Mucosa of descending colon (tissue), 3 donors: ENCODE results near the gene SOX5. TPM values are rescaled to one million over a fixed set of nuclear protein-coding genes. Genes with fewer than 3 reads are reported as not detected.
"Not testable (repeated sequence)": the region's sequence is repeated elsewhere in the genome, so short reads cannot be mapped to it uniquely, and the experiment has no call there.

Source experiments
- ATAC-seq: fragments of 200-7000 bp; cut with Tn5 transposase; one replicate; pipeline ENCODE4 v1.9.1; 2020; ENCODE audit warnings: mild to moderate bottlenecking, moderate library complexity
- DNase-seq, 3 donors: peaks; one replicate each; pipeline ENCODE4 v3.0.0-alpha.2; 2020
- H3K36me3 ChIP-seq: fragments of 200-600 bp; one replicate; pipeline ENCODE4 v1.8.0; 2021; ENCODE audit warnings: low read depth, mild to moderate bottlenecking
- H3K4me1 ChIP-seq: fragments of 200-600 bp; one replicate; pipeline ENCODE4 v1.8.0; 2021; ENCODE audit warnings: low read depth, mild to moderate bottlenecking
- H3K4me3 ChIP-seq: fragments of 200-600 bp; one replicate; pipeline ENCODE4 v1.8.0; 2021; ENCODE audit warnings: mild to moderate bottlenecking
- H3K9me3 ChIP-seq: fragments of 200-600 bp; one replicate; pipeline ENCODE4 v1.8.0; 2021; ENCODE audit warnings: mild to moderate bottlenecking
- CTCF ChIP-seq: fragments of 200-600 bp; IDR thresholded peaks from one replicate; pipeline ENCODE4 v1.8.0; 2022; ENCODE audit warnings: antibody characterized with exemption, mild to moderate bottlenecking
- intact Hi-C, 2 donors: fragments of 100-400 bp; cut with DNase I in 1 of 2; cut with micrococcal nuclease in 1 of 2; formaldehyde crosslinking; loops; one replicate each; pipeline versions ENCODE4 v1.11.0 to v1.11.1; 2022; cut with DNase I, micrococcal nuclease
- total RNA-seq, 3 donors: library from RNA; stranded (reverse); fragmentation: NEBNext Ultra II Directional in 2 of 3; extraction: Animal tissue kit (Norgen Biotek cat#: 25700) in 2 of 3; gene quantifications; one replicate each; pipeline versions ENCODE4 v1.2.1 to v1.2.4, GENCODE V29; 2021 to 2023
- donor health status: DM: no; HTN: no; CAD: no; lungs with moderate emphysema.
- donor health status: DM: no; HTN: no; CAD: no.
- donor health status: DM: no; HTN: yes; CAD: no.

Gene SOX5
- total RNA-seq, 3 donors from 2014 or later = 2.8 to 13.0 (median 3.3) TPM

- no peaks in the 10 kb centered on the region for H3K9me3 ChIP-seq
- ATAC-seq (no peak), DNase-seq (no peak)
- no peaks in the 10 kb centered on the region for H3K36me3 ChIP-seq
- TF ChIP-seq CTCF = no peak
- no peak overlapping the region for H3K4me3 ChIP-seq
- H3K4me1 ChIP-seq = no peaks in the 10 kb centered on the region
- intact Hi-C loops = no loop called here
These were observed 220.1 kb downstream of the SOX5 start for GRCh38 chr12:23729359-23729758.

DNA sequence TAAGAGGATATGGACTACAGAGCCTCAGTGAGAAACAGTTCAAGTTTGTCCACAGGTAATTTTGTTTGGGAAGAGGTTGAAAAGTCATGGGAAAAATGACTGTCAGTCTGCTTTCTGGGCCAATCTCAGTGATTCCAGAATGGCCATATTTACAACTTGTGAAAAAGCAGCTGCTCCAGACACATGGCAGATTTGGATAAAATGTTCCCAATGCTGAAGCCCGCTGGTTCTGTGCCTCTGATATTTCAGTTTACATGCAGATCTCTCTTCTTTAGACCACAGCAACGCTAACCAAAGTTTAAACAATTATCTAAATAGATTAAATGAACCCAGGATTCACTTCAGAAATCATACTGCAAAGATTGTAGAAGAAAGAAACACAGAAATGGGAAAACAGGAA is 222.8 kb downstream of the SOX5 start:
- Histone ChIP-seq H3K4me1 (no peaks in the 10 kb centered on the region), H3K9me3 (no peaks in the 10 kb centered on the region), H3K36me3 (no peaks in the 10 kb centered on the region), H3K4me3 (no peak overlapping the region)
- DNase-seq (no peak), ATAC-seq (no peak)
- TF ChIP-seq CTCF = no peak
- intact Hi-C loops = no loop called here

- intact Hi-C loops = no loop called here
- no peak for DNase-seq
- no peak for TF ChIP-seq CTCF
- H3K4me3 ChIP-seq = no peak overlapping the region
- H3K9me3 ChIP-seq = no peaks in the 10 kb centered on the region
- no peak for ATAC-seq
- H3K4me1 ChIP-seq = no peaks in the 10 kb centered on the region
- H3K36me3 ChIP-seq = no peaks in the 10 kb centered on the region
These were observed 226.8 kb downstream of the SOX5 start for GRCh38 chr12:23722655-23723054.

DNA sequence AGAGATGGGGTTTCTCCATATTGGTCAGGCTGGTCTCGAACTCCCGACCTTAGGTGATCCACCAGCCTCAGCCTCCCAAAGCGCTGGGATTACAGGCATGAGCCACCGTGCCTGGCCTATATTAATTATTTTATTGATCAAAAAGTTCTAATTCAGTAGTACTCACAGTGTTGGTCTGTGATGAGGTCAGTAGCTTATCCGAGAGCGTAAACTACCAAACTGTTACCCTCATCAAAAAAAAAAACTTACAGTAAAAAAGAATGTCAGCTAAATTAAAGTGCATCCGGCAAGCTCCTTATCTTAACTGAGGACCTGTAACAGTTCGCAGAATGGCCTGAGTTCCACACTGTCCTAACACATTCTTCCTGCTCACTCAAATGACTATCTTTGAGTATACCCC is 228.2 kb downstream of the SOX5 start:
- H3K4me3 ChIP-seq = no peak overlapping the region
- no peaks in the 10 kb centered on the region for H3K36me3 ChIP-seq
- intact Hi-C loops = no loop called here
- DNase-seq = no peak
- no peak for ATAC-seq
- no peak for TF ChIP-seq CTCF
- no peaks in the 10 kb centered on the region for H3K9me3 ChIP-seq
- H3K4me1 ChIP-seq = no peaks in the 10 kb centered on the region

GRCh38 chr12:23719493-23719892 is 230.0 kb downstream of the SOX5 start:
- H3K36me3 ChIP-seq = no peaks in the 10 kb centered on the region
- H3K4me3 ChIP-seq = no peak overlapping the region
- no peaks in the 10 kb centered on the region for H3K9me3 ChIP-seq
- ATAC-seq (no peak), DNase-seq (no peak)
- intact Hi-C loops = no loop called here
- H3K4me1 ChIP-seq = no peaks in the 10 kb centered on the region
- no peak for TF ChIP-seq CTCF

GRCh38 chr12:23710361-23710760 is 239.1 kb downstream of the SOX5 start:
- H3K9me3 ChIP-seq, ATAC-seq, intact Hi-C loops, H3K4me3 ChIP-seq, H3K36me3 ChIP-seq, H3K4me1 ChIP-seq, DNase-seq: not testable (repeated sequence)
